GM21576 (cell line): ENCODE results near the gene FAM53B.

Experiments
- ATAC-seq: cut with Tn5 transposase; IDR thresholded peaks from one replicate; pipeline ENCODE4 v1.9.1; 2021; ENCODE audit warnings: mild to moderate bottlenecking, moderate library complexity; ENCODE audit not compliant: unreplicated experiment

The FAM53B gene

DNA sequence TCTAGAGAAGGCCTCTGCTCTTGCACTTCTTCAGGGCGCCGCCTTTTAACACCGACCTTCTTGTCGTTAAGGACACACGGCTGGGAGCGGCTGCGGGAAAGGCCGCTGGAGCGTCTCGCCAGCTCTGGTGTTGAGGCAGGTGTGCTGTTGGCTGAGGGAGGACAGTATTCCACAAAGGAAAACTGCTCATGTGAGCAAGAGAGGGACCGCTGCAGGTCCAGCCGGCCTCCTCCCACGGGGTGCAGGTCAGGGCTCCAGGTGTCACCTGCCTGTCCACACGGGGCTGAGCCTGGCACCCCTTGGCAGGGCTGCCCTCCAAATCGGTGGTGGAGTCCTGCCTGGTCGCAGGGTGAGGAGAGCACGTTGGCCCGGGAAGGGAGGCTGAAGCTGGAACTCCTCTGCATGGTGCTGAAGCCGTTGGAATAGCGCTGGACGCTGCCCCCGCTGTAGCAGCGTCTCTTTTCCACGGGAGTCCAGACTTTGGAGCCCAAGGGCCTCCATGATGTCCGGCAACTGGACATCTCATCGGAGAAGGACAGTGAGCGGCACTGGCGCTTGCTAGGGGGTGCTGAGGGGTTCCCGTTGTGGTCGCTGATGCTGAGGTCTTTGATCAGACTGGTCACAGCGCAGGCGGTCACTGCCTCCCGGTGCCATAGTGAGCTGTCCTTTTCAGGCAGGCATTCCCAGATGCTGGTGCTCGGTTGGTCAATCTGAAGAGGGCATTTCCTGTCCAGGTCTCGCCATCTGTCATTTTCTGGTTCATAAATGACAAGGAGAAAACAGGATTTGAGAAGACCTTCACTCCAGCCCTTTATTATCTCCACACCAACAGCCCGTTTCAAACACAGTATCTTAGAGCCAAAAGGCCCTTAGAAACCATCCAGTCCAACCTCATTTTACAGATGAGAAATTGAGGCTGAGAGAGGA, 62.3 kb downstream of the FAM53B start:
- no peak for ATAC-seq

GRCh38 chr10:124681091-124681490, 63.1 kb downstream of the FAM53B start:
- no peak for ATAC-seq

GRCh38 chr10:124680675-124681074, 63.5 kb downstream of the FAM53B start:
- no peak for ATAC-seq

- ATAC-seq = no peak
Observed at GRCh38 chr10:124679401-124679800, 64.8 kb downstream of the FAM53B start.

DNA sequence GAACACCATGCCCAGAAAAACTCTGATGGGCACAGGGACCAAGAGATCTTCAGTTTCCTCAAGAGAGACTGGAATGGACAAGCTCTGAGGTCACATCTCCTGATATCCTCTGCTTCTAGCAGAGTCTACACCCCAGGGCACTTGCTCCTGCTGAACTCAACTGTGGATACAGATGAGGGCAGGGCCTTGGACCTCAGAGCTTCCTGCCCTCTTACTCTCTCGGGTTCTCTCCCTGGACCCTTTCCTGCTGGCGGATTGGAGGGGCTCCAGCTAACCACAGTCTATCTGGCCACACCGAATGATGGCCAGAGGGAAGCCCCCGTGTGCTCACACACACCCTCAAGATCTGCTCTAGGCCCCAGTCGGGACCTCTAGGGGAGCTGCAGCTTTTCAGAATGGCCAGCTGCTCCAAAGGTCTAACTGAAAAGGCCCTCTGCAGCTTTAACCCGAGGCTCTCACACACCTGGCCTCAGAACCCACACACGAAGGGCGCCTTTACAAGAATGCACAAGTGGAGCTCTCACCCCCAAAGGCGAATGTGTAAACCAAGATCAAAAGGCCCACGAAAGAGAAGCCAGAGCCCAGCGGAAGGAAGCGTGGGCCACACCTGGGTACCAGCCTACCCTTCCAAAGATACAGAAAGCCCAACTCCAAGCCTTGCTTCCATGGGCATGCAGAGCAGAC, 65.5 kb downstream of the FAM53B start:
- ATAC-seq = no peak

DNA sequence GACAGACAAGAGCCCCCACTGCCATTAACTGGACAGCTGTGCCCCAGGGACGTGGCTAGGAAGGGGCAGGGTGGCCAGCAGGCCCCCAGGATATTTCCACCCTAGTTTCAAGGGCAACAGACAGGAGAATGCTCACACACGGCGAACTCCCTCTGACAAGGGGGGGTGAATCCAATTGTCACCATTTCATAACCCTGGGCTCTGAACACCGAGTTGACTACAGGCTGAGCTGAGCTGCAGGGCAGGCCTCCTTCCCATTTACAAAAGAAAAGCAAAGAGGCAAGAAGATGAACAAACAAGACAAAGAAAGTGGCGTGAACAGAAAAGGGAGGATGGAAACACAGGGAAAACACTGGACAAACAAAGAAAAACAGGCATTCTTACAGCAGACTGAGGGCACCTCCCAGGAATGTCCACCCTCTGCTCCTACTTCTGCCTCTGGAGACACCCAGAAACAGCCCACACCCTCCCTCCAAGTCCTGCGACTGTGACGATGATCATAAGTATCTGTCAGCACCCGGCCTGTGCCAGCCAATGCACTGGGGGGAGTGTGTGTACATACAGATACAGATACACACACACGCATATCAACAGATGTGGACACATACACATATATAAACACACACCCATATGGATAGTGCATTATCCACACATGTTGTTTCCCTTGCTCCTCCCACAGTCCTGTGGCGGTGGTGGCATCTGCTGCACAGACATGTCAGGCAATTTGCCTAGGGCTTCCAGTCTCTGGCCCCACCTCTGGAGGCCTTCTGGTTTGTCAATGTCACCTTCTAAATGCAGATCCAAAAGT, 66.2 kb downstream of the FAM53B start:
- no peak for ATAC-seq

DNA sequence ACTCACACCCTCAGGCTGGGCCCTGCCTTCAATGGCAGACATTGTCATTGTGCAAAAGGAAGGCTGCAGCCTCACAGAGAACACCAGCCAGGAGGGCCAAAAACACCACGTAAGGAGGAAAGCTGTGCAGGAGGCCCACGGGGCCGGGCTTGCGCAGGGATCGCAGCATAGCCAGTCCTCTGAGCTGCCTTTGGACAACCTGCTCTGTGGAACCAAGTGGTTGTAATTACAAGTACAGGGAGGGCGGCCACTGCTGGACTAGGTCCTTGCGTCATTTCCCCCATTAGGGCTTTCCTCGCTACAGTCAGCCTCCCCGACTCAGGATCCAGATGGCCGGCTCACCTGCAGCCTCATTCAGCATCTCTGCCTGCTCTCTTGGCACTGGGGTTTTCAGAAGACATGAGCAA, 66.9 kb downstream of the FAM53B start:
- no peak for ATAC-seq

- ATAC-seq = no peak
Observed at GRCh38 chr10:124676416-124677062, 67.6 kb downstream of the FAM53B start.

DNA sequence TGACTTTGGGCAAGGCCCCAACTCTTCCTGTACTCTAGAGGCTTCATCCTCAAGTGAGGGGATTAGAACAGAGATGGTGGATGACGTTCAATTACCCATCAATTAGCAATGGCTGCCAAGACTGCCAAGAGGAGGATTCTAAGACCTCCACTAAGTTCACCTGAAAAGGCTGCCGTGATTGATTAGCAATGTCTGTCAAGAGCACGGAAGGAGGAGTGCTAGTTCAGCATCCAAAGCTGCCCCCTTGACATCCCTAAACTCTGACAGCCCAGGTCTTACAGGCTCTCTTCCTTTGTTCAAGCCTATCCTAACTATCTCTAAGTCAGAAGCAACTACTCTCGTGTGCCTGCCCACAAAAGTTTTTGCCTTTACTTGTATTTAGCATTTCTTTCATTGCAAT, 68.4 kb downstream of the FAM53B start:
- no peak for ATAC-seq

DNA sequence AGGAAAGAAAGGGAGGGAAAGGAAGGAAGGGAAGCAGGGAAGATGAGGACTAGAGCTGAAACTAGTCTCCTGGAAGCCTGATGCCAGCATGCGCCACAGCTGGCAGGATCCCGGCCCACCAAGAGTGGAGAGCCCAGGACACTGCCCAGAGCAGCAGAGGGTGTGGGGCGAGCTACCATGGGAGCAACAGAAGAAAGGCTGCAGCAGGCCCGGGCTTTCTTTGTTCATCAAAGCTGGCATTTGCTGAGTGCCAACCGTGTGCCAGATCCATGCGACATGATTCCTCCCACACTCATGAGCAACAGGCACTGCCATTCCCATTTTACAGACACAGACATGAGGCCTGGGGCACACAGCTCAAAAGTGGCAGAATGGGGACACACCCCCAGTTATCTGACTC, 68.9 kb downstream of the FAM53B start:
- no peak for ATAC-seq

DNA sequence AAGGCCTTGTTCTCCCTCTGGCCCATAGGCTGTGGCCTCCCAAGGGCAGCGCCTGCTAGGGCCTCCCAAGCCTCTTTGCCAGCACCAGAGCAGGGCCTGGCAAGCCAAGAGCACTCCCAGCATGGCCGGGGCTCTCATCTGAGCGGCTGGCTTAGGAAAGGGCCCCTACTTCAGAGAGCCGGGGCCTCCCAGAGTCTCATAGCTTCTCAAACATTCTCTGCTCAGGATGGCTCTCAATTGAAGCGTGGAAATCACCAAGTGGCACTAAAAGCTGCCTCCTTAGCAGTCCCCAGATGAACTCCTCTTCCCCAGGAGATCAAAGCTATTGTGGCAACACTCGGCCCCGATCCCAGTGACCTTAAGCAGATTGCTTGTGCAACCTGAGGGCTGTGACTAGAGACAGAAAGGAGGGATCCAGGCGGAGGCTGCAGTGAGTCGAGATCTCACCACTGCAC, 69.4 kb downstream of the FAM53B start:
- no peak for ATAC-seq

DNA sequence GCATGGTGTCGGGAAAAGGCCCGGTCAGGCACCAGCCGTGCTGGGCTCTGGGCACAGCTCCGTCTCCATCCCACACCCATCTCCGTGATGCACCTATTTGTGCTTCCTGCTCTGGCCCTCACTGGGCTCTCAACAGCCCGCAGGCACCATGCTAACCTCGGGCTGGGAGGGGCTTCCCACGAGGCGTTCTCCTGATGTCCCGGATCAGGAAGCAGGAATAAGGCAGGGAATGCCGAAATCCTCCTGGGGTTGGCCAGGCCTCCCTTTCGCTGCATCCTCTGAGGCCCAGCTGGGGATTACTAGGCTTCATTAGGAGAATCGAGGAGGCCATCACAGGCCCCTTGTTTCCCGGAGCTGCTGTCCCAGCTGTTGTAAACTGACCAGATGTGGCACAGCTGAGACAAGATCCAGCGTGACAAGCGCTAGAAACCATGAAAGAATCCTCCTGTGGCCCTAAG, 72.0 kb downstream of the FAM53B start:
- no peak for ATAC-seq

DNA sequence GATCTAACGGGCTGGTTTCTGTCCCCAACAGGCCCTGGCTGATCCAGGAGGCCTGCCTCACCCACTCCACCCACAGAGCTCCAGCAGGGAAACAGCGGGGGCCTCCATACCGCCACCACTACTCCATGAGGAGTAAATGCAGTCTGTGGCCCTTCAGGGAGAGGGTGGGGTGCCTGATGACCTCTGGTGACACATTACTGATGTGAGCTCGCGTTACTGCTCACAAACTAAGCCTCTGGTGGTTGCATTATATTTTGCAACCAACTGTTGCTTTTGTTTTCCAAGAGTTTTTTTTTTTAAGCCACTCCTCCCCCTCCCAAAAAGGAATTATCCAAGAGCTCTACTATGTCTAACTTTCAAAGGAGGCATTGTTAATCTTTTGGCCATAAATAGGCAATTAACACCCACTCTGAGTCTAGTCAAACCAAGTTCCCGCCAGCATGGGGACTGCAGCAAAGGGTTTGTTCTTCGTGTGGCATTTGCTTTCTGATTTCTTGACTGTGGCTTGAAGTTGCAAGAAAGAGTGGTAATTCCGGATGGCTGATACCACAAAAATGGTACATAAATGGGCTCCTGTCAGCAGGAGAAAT, 72.6 kb downstream of the FAM53B start:
- ATAC-seq = no peak

GRCh38 chr10:124670849-124671248, 73.3 kb downstream of the FAM53B start:
- ATAC-seq = no peak

DNA sequence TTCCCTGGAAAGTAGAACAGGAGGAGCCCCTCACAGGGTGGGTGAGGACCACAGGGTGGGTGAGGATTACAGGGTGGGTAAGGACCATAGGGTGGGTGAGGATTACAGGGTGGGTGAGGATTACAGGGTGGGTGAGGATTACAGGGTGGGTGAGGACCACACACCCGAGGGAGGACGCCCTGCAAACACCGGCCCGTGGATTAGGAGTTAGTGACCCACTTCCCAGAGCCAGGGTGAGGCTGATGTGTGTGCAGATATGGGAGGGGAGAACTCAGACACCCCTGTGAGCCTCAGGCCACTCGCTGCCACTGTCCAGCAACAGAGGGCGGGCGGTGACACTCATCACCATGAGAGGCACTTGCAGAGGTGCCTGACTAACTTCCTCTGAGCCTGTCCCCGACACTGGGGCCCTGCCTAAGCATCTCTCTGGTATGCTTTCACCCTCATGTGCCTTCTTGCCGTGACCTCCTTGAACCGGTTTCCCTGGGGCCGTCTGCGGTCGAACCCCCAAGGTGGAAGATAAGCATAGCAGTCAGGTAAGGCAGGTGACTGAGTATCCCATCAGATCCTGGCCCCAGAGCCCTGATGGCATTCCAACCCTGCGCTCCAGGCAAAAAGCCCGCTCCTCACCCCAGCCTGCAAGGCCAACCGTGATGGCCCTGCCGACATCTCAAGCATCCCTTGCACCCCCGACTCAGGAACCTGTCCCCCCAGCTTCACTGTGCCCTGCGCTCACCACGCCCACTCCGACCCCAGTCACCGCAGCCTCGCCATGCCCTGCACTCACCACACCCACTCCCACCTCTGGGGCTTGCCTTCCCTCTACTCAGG, 74.1 kb downstream of the FAM53B start:
- ATAC-seq = no peak

DNA sequence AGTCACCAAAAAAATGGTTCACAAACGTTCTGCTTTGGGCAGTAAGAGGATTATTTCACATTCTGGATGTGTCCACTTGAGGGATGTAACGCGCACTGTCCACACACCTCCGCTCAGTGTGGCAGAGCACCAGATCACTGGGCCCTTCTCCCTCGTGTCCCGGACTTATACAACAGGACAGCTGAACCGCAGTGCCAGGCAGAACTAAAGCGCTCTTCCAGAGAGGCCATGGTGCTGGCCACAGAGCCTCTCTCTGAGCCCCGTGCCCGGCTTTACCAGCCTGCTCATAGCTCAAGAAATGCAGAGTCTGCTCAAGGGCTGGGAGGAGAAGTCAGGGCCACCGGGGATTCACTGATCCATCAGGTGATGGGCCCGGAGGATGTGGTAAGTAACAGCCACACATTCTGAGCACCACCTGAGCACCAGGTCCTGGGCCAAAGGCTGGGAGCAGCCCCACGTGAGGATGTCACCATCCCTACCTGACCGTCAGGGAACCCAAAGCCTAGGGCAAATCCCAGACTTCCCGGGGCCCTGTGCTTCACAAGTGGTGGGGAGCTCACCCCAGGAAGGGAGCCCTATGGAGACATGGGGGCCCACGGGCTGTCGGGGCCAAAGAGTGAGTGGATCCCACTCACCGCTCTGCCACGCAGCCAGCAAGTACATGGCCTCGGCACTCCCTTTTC, 74.9 kb downstream of the FAM53B start:
- no peak for ATAC-seq

GRCh38 chr10:124668517-124669051, 75.6 kb downstream of the FAM53B start:
- no peak for ATAC-seq
